SU-DHL-6 (cell line): ENCODE measurements around the gene CBFA2T3.

Experiments used
- CTCF ChIP-seq: fragments of 200-600 bp; sonication (generic); IDR thresholded peaks from one replicate; pipeline ENCODE4 v1.5.1; 2017; ENCODE audit warnings: antibody characterized with exemption, mild to moderate bottlenecking, low read length, moderate library complexity; ENCODE audit not compliant: insufficient read depth, poor library complexity, severe bottlenecking
- EZH2phosphoT487 ChIP-seq: fragments of 200-600 bp; sonication (generic), shearing (Covaris generic); conservative IDR thresholded peaks from 2 replicates; pipeline ENCODE4 v1.6.1; 2018; ENCODE audit warnings: mild to moderate bottlenecking, antibody characterized with exemption, low read length, moderate library complexity, mixed read lengths

- TF ChIP-seq EZH2phosphoT487, result no peak
- no peak for TF ChIP-seq CTCF
These were observed 38.4 kb upstream of the CBFA2T3 start for GRCh38 chr16:89015271-89015859.
